Measurements from ENCODE around the gene PROKR2.

GRCh38 chr20:5290596-5290995 lies 26.2 kb downstream of the PROKR2 start:
- TF ChIP-seq POLR2AphosphoS5 (IDR thresholded peaks at IDR 0.05; ENCODE audit: borderline replicate concordance, low read depth, low read length) (no peak), EZH2 (IDR thresholded peaks at IDR 0.05) (no peak)
